Measurements from ENCODE around the gene WNT9A.

The WNT9A gene

GRCh38 chr1:227893949-227894721 lies 53.6 kb downstream of the WNT9A start:
- no peaks in the 10 kb centered on the region for H3K4me1 ChIP-seq (ENCODE audit: control insufficient read depth, insufficient read depth, low read length)
- no peak overlapping the region for H3K9ac ChIP-seq (ENCODE audit: low read length)
- H3K9me3 ChIP-seq (ENCODE audit: control insufficient read depth, low read length), result no peaks in the 10 kb centered on the region
- no peak overlapping the region for H3K4me3 ChIP-seq (ENCODE audit: low read length)
- H3K36me3 ChIP-seq (ENCODE audit: control insufficient read depth, insufficient read depth, low read length), result no peaks in the 10 kb centered on the region
- no peaks in the 10 kb centered on the region for H3K27me3 ChIP-seq (ENCODE audit: control insufficient read depth, insufficient read depth, low read length)

DNA sequence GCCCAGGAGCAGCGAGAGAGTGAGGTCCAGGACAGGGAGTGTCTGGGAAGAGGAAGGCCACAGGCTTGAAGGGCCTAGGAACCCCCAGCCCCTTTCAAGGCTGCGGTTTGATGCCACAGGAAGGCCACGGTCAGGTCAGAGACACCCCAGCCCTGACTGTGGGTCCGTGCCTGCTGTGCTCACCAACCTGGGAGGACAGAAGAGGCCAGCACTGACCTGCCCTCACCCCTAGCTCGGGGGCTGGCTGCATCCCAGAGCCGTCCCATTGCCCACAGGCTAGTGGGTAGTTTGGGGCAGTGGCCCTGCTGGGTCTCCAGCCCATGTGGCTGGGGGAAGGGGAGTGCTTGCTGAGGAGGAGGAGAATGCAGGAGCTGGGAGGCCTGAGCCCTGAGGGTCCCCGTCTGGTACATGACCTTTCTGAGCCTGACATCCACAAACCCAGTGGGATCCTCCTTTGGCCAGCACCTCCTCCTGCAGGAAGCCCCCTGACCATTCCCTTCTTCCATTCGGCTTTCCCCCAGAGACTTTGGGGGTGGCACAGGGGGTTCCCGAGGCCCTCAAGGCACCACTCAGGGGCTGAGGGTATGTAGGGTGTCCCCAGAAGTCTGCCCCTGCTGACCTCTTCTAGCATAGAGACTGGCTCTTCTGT lies 54.3 kb downstream of the WNT9A start:
- Histone ChIP-seq H3K9ac (ENCODE audit: low read length) (no peak overlapping the region), H3K27me3 (ENCODE audit: control insufficient read depth, insufficient read depth, low read length) (no peaks in the 10 kb centered on the region), H3K9me3 (ENCODE audit: control insufficient read depth, low read length) (no peaks in the 10 kb centered on the region), H3K4me3 (ENCODE audit: low read length) (no peak overlapping the region), H3K36me3 (ENCODE audit: control insufficient read depth, insufficient read depth, low read length) (no peaks in the 10 kb centered on the region), H3K4me1 (ENCODE audit: control insufficient read depth, insufficient read depth, low read length) (no peaks in the 10 kb centered on the region)

GRCh38 chr1:227892489-227893299 lies 55.0 kb downstream of the WNT9A start:
- Histone ChIP-seq H3K9me3 (ENCODE audit: control insufficient read depth, low read length) (no peaks in the 10 kb centered on the region), H3K36me3 (ENCODE audit: control insufficient read depth, insufficient read depth, low read length) (no peaks in the 10 kb centered on the region), H3K4me1 (ENCODE audit: control insufficient read depth, insufficient read depth, low read length) (no peaks in the 10 kb centered on the region)

GRCh38 chr1:227891955-227892488 lies 55.7 kb downstream of the WNT9A start:
- Histone ChIP-seq H3K27me3 (ENCODE audit: control insufficient read depth, insufficient read depth, low read length) (no peaks in the 10 kb centered on the region), H3K4me3 (ENCODE audit: low read length) (no peak overlapping the region), H3K9ac (ENCODE audit: low read length) (no peak overlapping the region), H3K36me3 (ENCODE audit: control insufficient read depth, insufficient read depth, low read length) (no peaks in the 10 kb centered on the region), H3K9me3 (ENCODE audit: control insufficient read depth, low read length) (no peaks in the 10 kb centered on the region), H3K4me1 (ENCODE audit: control insufficient read depth, insufficient read depth, low read length) (no peaks in the 10 kb centered on the region)

More at GRCh38 chr1:227892489-227893299, 55.0 kb downstream of the WNT9A start:
- Histone ChIP-seq H3K27me3 (ENCODE audit: control insufficient read depth, insufficient read depth, low read length) (no peaks in the 10 kb centered on the region), H3K9ac (ENCODE audit: low read length) (no peak overlapping the region), H3K4me3 (ENCODE audit: low read length) (no peak overlapping the region)

DNA sequence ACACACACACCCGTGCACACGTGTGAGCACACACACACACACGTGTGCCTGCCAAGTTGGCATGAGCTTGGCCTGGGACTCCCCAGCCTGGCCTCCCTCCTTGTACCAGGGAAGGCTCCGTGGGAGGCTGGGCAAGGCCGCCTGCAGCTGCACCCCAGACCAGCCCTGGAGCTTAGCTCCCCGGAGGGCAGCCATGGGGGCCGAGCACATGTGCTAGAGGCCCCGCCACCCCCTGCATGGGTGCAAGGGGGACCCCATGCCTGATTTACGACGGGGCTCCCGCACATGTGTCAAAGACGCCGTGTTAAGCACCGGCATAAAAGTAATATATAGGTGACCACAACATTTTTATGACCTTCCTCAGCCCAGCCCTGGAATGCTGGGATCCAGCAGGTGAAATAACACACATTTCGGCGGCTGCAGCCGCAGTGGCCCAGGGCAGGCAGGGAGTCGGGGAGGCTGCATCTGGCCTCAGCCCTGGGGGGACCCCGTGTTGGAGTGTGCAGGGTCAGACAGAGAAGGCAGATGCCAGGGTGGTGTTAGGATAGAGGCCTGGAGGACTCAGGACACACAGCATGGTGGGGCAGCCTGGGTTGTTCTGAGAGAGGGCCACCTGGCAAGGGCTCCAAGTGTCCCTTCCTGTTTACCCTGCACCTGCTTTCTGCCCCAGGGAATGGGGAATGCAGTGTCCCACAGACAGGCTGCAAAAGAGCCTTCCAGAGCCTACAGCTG lies 56.3 kb downstream of the WNT9A start:
- Histone ChIP-seq H3K4me1 (ENCODE audit: control insufficient read depth, insufficient read depth, low read length) (peaks cover 3% of the 10 kb centered on the region), H3K36me3 (ENCODE audit: control insufficient read depth, insufficient read depth, low read length) (no peaks in the 10 kb centered on the region), H3K9ac (ENCODE audit: low read length) (no peak overlapping the region), H3K4me3 (ENCODE audit: low read length) (no peak overlapping the region), H3K27me3 (ENCODE audit: control insufficient read depth, insufficient read depth, low read length) (no peaks in the 10 kb centered on the region), H3K9me3 (ENCODE audit: control insufficient read depth, low read length) (no peaks in the 10 kb centered on the region)

- H3K36me3 ChIP-seq (ENCODE audit: control insufficient read depth, insufficient read depth, low read length), result no peaks in the 10 kb centered on the region
- no peak overlapping the region for H3K9ac ChIP-seq (ENCODE audit: low read length)
- H3K4me3 ChIP-seq (ENCODE audit: low read length), result no peak overlapping the region
- no peaks in the 10 kb centered on the region for H3K9me3 ChIP-seq (ENCODE audit: control insufficient read depth, low read length)
- peaks cover 10% of the 10 kb centered on the region for H3K4me1 ChIP-seq (ENCODE audit: control insufficient read depth, insufficient read depth, low read length)
- H3K27me3 ChIP-seq (ENCODE audit: control insufficient read depth, insufficient read depth, low read length), result no peaks in the 10 kb centered on the region
These were observed 57.1 kb downstream of the WNT9A start for GRCh38 chr1:227890451-227891222.

- Histone ChIP-seq H3K27me3 (ENCODE audit: control insufficient read depth, insufficient read depth, low read length) (no peaks in the 10 kb centered on the region), H3K4me3 (ENCODE audit: low read length) (no peak overlapping the region), H3K36me3 (ENCODE audit: control insufficient read depth, insufficient read depth, low read length) (no peaks in the 10 kb centered on the region), H3K9ac (ENCODE audit: low read length) (no peak overlapping the region), H3K9me3 (ENCODE audit: control insufficient read depth, low read length) (no peaks in the 10 kb centered on the region), H3K4me1 (ENCODE audit: control insufficient read depth, insufficient read depth, low read length) (peaks cover 15% of the 10 kb centered on the region)
These were observed 57.8 kb downstream of the WNT9A start for GRCh38 chr1:227889863-227890405.

GRCh38 chr1:227889047-227889862 lies 58.5 kb downstream of the WNT9A start:
- no peak overlapping the region for H3K4me3 ChIP-seq (ENCODE audit: low read length)
- H3K27me3 ChIP-seq (ENCODE audit: control insufficient read depth, insufficient read depth, low read length), result no peaks in the 10 kb centered on the region
- no peaks in the 10 kb centered on the region for H3K36me3 ChIP-seq (ENCODE audit: control insufficient read depth, insufficient read depth, low read length)
- H3K4me1 ChIP-seq (ENCODE audit: control insufficient read depth, insufficient read depth, low read length), result peaks cover 15% of the 10 kb centered on the region
- no peak overlapping the region for H3K9ac ChIP-seq (ENCODE audit: low read length)
- H3K9me3 ChIP-seq (ENCODE audit: control insufficient read depth, low read length), result no peaks in the 10 kb centered on the region

GRCh38 chr1:227888404-227889046 lies 59.2 kb downstream of the WNT9A start:
- Histone ChIP-seq H3K4me3 (ENCODE audit: low read length) (no peak overlapping the region), H3K4me1 (ENCODE audit: control insufficient read depth, insufficient read depth, low read length) (peaks cover 15% of the 10 kb centered on the region)

More at GRCh38 chr1:227888404-227889046, 59.2 kb downstream of the WNT9A start:
- Histone ChIP-seq H3K36me3 (ENCODE audit: control insufficient read depth, insufficient read depth, low read length) (no peaks in the 10 kb centered on the region), H3K27me3 (ENCODE audit: control insufficient read depth, insufficient read depth, low read length) (no peaks in the 10 kb centered on the region), H3K9ac (ENCODE audit: low read length) (no peak overlapping the region), H3K9me3 (ENCODE audit: control insufficient read depth, low read length) (no peaks in the 10 kb centered on the region)

All from mucosa of stomach (tissue), 1 donor.